ENCODE data around the gene HABP2.

GRCh38 chr10:113537672-113538071 lies 15.2 kb upstream of the HABP2 start:
- TF ChIP-seq CTCF (conservative IDR thresholded peaks at IDR 0.05 in 1 of 2, IDR thresholded peaks at IDR 0.05 in 1 of 2; ENCODE audit: extremely low read depth in 1 of 2, insufficient read depth in 1 of 2, low read depth in 1 of 2, low read length in 2 of 2), result no peak
- TF ChIP-seq EZH2 (IDR thresholded peaks at IDR 0.05; ENCODE audit: borderline replicate concordance, low read length), result no peak
